ENCODE results near the gene ENTPD6.

Gene ENTPD6

GRCh38 chr20:25274891-25275812, 79.6 kb downstream of the ENTPD6 start:
- H3K27me3 ChIP-seq (ENCODE audit: control insufficient read depth, insufficient read depth, low read length), result no peaks in the 10 kb centered on the region
- no peaks in the 10 kb centered on the region for H3K4me1 ChIP-seq (ENCODE audit: control insufficient read depth, insufficient read depth, low read length)
- no peaks in the 10 kb centered on the region for H3K9me3 ChIP-seq (ENCODE audit: control insufficient read depth, insufficient read depth, low read depth, low read length)
- H3K9ac ChIP-seq (ENCODE audit: low read length), result no peak overlapping the region
- H3K36me3 ChIP-seq (ENCODE audit: control insufficient read depth, insufficient read depth, low read length), result peaks cover 84% of the 10 kb centered on the region
- no peak overlapping the region for H3K4me3 ChIP-seq (ENCODE audit: low read depth, low read length)
- no peak overlapping the region for H3K27ac ChIP-seq (ENCODE audit: low read depth, low read length)

- no peak overlapping the region for H3K27ac ChIP-seq (ENCODE audit: low read depth, low read length)
- no peaks in the 10 kb centered on the region for H3K9me3 ChIP-seq (ENCODE audit: control insufficient read depth, insufficient read depth, low read depth, low read length)
- H3K4me3 ChIP-seq (ENCODE audit: low read depth, low read length), result no peak overlapping the region
- no peaks in the 10 kb centered on the region for H3K27me3 ChIP-seq (ENCODE audit: control insufficient read depth, insufficient read depth, low read length)
- no peak overlapping the region for H3K9ac ChIP-seq (ENCODE audit: low read length)
- H3K4me1 ChIP-seq (ENCODE audit: control insufficient read depth, insufficient read depth, low read length), result no peaks in the 10 kb centered on the region
- H3K36me3 ChIP-seq (ENCODE audit: control insufficient read depth, insufficient read depth, low read length), result peaks cover 86% of the 10 kb centered on the region
These were observed 80.5 kb downstream of the ENTPD6 start for GRCh38 chr20:25275813-25276532.

All from HUES6 (cell line).